Neutrophil (primary cell): ENCODE measurements around the gene INPP5A.
"Not testable (repeated sequence)": the region's sequence is repeated elsewhere in the genome, so short reads cannot be mapped to it uniquely, and the experiment has no call there.

Source experiments
- H3K27ac ChIP-seq: fragments of 200-600 bp; sonication (generic); 2 replicates; pipeline ENCODE4 v1.5.1; 2016; ENCODE audit warnings: mild to moderate bottlenecking, moderate library complexity
- H3K27me3 ChIP-seq: fragments of 200-600 bp; sonication (generic); 2 replicates; pipeline ENCODE4 v1.6.0; 2016; ENCODE audit warnings: mild to moderate bottlenecking
- H3K36me3 ChIP-seq: fragments of 200-600 bp; sonication (generic); 2 replicates; pipeline ENCODE4 v1.5.1; 2017
- H3K4me1 ChIP-seq, 2 experiments: fragments of 200-600 bp in 1 of 2; sonication (generic) in 1 of 2; 1 replicate in 1 of 2; 2 replicates in 1 of 2; pipeline versions ENCODE4 v1.5.1 to v1.6.1; 2013 to 2016; ENCODE audit warnings: low read depth in 1 of 2, low read length in 1 of 2, mild to moderate bottlenecking in 1 of 2, moderate library complexity in 1 of 2; ENCODE audit not compliant: control insufficient read depth in 1 of 2, insufficient read depth in 1 of 2
- H3K4me3 ChIP-seq, 2 experiments: fragments of 200-600 bp in 1 of 2; sonication (generic) in 1 of 2; 1 replicate in 1 of 2; 2 replicates in 1 of 2; pipeline ENCODE4 v1.5.1; 2013 to 2016; ENCODE audit warnings: low read depth in 1 of 2, low read length in 1 of 2, mild to moderate bottlenecking in 1 of 2, moderate library complexity in 1 of 2
- H3K9me3 ChIP-seq: fragments of 200-600 bp; sonication (generic); 2 replicates; pipeline ENCODE4 v1.5.1; 2016
- CTCF ChIP-seq: fragments of 200-600 bp; sonication (generic); IDR thresholded peaks from 2 replicates; pipeline ENCODE4 v1.5.1; 2016; ENCODE audit warnings: antibody characterized with exemption

INPP5A gene, protein sequence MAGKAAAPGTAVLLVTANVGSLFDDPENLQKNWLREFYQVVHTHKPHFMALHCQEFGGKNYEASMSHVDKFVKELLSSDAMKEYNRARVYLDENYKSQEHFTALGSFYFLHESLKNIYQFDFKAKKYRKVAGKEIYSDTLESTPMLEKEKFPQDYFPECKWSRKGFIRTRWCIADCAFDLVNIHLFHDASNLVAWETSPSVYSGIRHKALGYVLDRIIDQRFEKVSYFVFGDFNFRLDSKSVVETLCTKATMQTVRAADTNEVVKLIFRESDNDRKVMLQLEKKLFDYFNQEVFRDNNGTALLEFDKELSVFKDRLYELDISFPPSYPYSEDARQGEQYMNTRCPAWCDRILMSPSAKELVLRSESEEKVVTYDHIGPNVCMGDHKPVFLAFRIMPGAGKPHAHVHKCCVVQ

DNA sequence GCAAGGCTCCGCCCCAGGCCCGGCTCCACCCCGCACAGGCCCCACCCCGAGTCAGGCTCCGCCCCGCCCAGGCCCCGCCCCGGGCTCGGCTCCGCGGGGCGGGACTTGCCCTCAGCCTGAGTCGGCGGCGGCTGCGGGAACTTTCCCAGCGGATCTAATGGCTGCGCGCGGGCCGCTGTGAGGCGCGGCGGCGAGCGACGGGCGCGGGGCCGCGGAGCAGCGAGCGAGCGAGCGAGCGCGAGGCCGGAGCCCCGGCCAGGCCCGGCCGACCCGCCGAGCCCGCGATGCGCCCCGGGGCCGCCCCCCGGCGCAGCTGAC, at the start of gene INPP5A:
Gene INPP5A, plus strand, starts transcription at position 104 of the 318 bp plus-strand sequence. CDS start 310 bp downstream, outside the sequence.
- H3K4me3 ChIP-seq = peak within 1 kb of the TSS; percentile 84
- no peaks in the 10 kb centered on the region for H3K9me3 ChIP-seq
- H3K4me1 ChIP-seq = peaks cover 53 to 54% of the 10 kb centered on the region in 2 experiments
- H3K27ac ChIP-seq = peak within 1 kb of the TSS; percentile 89
- TF ChIP-seq CTCF = peak; percentile 56
- peaks cover 13% of the 10 kb centered on the region for H3K27me3 ChIP-seq
- H3K36me3 ChIP-seq = no peaks in the 10 kb centered on the region

DNA sequence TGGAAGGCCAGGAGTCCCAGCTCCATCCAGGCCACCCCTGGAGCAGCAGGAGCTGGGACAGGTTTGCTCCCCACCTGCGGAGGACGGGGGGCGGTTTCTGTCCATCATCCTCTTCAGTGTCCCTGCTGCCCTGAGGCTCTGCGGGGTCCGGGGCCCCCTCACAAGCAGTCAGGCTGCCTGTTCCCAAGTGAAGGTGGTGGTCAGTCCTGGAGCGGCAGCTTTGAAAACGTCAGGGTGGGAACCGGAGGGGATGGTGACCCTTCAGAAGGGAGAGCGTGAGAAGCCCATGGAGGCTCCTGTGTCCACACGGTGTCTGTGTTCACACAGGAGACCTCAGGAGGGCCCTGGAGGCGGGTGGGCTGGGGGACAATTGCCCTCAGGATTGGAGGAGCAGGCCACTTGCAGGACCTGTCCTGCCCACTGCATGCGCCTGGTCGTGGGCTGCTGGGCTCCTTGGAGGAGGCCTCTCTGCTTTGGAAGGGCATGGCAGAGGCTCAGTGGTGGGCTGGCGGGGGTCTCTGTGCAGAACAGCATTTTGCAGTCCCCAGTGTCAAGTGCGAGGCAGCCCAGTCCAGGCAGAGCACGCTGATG, 49.3 kb upstream of the INPP5A start:
- Histone ChIP-seq H3K9me3 (no peaks in the 10 kb centered on the region), H3K27me3 (no peaks in the 10 kb centered on the region), H3K36me3 (no peaks in the 10 kb centered on the region), H3K4me1 (no peaks in the 10 kb centered on the region), H3K27ac (no peak overlapping the region), H3K4me3 (no peak overlapping the region)
- TF ChIP-seq CTCF = no peak

GRCh38 chr10:132489053-132489703, 48.4 kb upstream of the INPP5A start:
- Histone ChIP-seq H3K27ac (no peak overlapping the region), H3K4me1 (no peaks in the 10 kb centered on the region), H3K36me3 (no peaks in the 10 kb centered on the region), H3K9me3 (no peaks in the 10 kb centered on the region), H3K4me3 (no peak overlapping the region), H3K27me3 (no peaks in the 10 kb centered on the region)
- no peak for TF ChIP-seq CTCF

DNA sequence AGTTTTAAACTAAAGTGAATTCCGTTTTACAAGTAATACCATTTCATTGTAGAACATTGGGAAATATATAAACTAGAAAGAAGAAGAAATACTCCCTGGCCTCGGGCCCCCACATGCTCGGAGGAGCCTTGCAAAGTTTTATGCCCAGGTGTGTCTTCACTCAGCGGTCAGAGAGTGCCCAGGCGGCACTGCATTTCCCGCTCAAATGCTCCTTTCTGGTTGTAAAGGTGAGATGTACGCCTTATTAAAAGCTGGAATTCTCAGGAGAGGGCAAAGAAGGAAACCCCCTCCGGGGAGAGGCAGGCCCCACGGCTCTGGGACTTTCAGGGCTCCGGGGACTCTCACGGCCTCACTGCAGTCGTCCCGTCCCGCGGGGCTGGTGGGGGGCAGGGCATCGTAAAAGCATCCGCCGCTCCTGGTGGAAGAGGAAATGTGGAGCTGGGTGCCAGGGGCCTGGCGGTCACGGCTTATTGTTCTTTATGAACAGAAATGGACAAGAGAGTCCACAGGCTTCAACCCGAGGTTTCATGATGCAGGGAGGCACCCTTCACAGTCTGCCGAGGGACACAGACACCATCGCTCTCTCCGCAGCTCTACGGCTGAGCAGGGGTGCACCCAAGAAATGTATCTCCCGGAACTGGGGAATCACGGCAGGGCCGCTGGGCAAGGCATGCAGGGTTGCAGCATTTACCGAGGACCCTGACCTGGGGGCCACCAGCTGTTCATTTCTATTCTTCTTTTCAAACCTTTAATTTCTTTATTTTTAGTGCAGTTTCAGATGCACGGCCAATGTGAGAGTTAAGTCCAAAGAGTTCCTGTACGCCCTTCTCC, 47.7 kb upstream of the INPP5A start:
- H3K36me3 ChIP-seq = no peaks in the 10 kb centered on the region

GRCh38 chr10:132491534-132491933, 46.1 kb upstream of the INPP5A start:
- not testable (repeated sequence) for H3K4me3 ChIP-seq, H3K27ac ChIP-seq, H3K36me3 ChIP-seq, H3K27me3 ChIP-seq, H3K4me1 ChIP-seq, H3K9me3 ChIP-seq

More for the DNA sequence above, 47.7 kb upstream of the INPP5A start:
- Histone ChIP-seq H3K4me1 (no peaks in the 10 kb centered on the region), H3K27ac (no peak overlapping the region), H3K9me3 (no peaks in the 10 kb centered on the region), H3K27me3 (no peaks in the 10 kb centered on the region), H3K4me3 (no peak overlapping the region)
- TF ChIP-seq CTCF = no peak
